ENCODE results near the gene ABTB2.

- no peak for TF ChIP-seq CTCF (IDR thresholded peaks at IDR 0.05)
- no peak for TF ChIP-seq POLR2A (IDR thresholded peaks at IDR 0.05)
Measured at GRCh38 chr11:34166806-34167740, 190.7 kb downstream of the ABTB2 start.

All from Peyer's patch (tissue), 4 donors.